NCI-H526 treated with DMSO at 0.1 percent for 48 hours (cell line): ENCODE results near the gene DCTD.

Source experiments
- DNase-seq: peaks from one replicate; lab custom pipeline; 2025; lab: John Stamatoyannopoulos, UW

The DCTD gene

DNA sequence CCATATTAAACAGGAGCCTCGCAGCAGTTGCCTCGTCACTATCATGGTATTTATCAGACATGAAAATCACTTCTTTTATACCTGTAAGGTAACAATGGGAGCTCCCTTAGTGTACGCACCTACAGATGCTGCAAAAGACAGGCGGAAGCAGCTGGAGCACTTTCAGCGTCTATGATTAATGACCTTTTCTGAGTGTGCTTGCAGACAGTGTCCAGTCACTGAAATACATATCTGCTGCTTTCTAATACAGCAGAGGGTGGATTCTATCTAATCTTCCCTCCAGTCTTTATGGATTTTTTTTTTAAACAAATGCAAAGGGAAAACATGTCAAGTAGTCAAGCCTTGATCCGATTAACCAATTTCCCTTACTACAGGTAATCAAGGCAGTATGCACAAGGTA lies 24.1 kb downstream of the DCTD start:
- no peak for DNase-seq

DNA sequence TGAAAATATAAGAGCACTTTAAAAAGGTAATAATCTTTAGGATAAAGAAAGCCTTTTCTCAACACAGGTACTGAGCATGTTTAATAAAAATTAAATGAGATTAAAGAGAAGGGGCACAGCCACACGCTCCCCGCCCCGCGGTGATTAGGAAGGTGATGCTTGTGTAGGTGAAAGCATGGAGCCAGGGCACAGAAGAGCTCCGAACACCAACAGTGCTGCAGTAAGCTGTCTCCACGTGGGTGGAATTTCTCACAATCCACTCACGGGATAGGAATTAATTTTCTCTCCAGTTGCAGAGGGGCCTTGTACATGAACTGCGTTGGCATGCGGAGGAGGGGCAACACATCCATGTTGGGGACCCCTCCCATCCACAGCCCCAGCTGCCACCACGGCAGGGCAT lies 27.0 kb downstream of the DCTD start:
- DNase-seq: no peak

DNA sequence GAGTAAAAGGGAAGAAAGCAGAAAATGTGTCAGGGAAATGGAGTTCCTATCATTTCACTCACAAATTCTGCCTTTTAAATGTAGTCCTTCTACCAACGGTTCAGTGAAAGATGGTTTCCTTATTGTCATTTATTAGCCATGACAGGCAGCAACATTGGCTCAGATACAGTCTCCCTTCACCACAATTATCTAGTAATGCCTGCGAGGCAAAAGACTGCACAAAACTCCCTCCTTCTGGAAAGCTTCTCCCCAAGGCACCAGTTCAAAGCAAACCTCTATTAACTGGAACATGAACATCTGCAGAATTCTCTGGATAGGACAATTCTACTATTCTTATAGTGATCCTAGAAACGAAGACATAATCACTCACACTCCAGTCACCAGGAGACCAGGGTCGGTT lies 28.3 kb downstream of the DCTD start:
- no peak for DNase-seq

DNA sequence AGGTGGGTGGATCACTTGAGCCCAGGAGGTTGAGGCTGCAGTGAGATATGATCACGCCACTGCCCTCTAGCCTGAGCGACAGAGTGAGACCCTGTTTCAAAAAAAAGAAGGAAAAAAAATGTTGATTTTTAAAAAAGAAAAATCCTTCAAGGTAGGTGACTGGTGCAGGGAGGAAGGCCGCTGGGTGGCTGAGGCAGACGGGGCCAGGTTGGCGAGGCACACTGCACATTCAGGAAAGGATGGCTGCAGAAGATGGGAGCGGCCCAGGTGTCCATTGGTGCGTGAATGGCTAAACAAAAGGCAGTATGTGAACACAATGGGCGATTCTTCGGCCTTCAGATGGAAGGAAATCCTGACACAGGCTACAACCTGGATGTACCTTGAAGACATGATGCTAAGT lies 30.4 kb downstream of the DCTD start:
- DNase-seq: no peak

DNA sequence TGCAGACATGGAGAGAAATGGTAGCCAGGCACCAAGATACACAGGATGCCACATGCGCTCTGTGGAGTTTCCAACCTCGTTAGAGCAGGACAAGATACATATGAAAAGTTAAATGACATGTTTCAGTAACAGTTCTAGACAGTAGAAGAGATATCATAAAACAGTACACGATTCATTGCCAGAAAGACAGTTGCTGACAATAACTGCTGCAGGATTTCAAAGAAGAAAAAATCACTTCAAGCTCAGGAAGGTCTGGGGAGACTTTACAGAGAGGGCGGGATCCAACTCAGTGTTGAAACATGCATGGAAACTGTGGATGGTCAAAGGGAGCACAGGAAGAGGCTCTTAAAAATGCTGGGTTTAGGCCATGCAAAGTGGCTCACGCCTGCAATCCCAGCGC lies 31.0 kb downstream of the DCTD start:
- no peak for DNase-seq

DNA sequence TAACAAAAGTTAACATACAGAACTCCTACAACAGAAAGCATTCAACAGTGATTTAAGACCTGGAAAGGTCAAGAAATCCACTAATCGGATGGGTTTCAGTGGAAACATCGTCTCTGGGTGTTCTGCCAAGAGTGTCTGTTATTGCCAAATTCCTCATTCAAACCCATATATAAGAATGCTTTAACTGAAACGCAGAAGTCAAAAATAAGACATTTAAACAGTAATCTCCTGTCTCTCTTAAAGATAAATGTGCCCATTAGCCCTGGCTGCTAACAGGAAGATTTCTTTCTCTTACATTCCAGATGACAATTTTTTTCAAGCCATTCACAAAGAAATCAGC lies 31.5 kb downstream of the DCTD start:
- DNase-seq: no peak

DNA sequence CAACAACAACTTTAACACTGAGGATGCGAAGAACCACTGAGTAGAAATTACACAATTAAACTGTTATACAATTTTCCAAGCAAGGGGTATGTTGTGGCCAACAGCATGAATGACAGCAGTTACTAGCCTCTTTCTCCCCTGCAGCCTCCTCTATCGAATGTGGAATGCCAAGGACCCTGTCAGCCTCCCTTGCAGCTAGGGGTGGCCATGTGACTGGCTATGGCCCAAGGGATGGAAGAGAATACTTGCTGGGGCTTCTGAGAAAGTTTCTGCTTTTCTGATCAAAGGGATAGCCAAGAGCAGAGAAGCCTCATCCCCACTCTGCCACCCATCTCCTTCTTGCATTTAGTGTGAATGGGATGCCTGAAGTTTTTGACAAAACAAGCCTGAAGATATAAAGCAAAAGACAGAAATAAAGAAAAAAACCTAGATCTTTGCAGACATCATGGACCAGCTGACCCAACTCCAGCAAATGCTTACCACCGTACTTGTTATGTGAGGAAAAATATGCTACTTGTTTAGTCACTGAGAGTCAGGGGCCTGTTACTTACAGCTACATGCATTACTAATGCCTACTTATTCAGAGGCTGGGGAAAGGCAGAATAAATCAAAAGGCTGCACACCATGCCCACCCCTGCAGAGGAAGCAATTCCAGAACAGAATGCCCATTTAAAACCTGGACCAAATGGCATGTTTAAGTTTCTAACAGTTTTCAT lies 32.0 kb downstream of the DCTD start:
- DNase-seq: no peak

DNA sequence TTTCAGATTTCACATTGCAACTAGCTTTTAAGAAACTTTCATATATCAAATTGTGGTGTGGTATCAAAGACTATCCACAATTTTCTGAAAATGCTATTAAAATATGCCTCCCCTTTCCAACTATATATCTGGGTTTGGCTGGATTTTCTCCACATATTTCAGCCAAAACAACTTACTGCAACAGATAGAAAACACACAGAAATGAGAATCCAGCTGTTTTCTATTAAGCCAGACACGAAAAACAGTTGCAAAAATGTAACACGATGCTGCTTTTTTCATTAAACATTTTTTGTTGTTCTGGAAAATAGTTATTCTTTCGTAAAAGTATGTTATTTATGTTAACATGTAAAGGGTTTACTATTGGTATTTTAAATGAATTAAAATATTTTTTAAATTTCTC lies 33.1 kb downstream of the DCTD start:
- no peak for DNase-seq

DNA sequence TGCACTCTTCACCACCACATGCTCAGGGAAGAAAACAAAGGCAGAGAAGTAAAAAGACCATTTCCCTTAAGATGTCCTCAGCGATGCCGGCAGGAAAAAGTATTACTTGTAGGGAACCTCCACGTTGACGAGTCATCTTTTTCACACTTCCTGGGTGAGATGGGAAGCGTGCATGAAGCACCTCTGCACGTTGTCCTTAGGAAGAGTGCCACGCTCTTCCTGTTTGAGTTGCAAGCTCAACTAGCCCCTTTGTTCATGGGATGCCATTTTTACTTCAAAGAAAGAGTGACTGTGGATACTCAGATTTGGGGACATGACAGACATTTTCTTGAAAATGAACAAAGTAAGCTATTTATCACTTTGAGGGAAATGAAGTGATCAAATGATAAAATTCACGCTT lies 33.8 kb downstream of the DCTD start:
- DNase-seq: no peak

DNA sequence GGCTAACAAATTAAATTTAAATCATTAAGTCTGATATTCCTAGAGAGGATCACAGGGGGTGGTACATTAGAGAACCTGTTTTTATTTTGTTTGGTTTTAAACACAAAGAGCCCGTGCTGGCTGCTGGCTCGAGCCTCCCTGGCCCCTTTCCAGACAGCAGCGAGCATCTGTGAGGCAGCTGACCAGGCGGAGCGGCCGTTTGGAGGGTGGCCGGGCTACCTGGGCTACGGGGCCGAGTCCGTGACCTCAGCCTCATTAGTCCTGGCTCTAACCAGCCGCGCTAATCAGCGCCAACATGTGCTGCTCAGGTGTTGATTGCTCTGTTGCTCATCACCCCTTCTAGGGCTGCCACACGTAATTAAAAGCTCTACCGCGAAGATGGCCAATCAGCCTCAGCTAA lies 35.3 kb downstream of the DCTD start:
- no peak for DNase-seq

DNA sequence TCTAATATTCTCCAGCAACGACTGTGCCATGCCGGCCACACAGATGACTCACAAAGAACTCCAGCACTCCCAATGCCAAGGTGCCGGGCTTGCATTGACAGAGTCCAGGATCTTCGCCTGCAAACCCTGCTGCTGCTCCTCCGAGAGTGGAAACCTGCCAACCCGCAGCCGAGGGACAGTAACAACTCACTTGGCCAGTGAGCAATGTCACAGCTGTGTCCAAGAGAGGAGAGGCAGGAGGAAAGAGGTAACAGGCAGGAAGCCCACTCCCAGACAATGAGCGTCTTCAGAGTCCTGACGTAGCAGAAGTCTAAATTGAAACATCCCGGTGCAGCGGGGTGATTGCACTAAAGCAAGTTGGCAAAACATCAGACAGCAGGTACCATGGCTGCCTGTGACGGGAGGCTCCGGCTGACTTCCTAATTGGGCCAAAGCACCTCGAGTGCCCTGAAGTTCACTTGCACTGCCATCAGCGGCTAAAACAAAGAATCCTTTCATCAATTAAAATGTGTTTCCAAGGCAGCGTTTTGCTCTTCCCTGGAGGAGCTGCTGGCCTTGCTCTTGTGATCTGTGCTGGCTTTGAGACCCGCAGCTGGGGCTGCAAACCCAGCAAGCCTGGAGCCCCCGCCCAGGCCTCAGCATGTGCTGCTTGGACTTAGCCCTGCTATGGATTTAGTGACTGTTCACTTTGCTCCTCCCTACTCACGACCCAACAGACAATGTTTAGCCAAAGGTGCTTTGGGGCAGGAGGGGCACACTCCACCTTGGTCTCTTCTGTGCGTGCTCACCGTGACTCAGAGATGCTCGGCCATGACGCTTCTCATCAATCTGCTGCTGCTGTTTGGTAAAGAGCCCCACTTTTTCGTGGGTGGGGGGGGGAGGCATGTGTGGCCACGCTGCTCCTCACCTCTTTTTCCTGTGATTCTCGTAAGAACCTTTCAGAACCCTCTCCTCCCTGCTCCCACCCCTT lies 36.5 kb downstream of the DCTD start:
- DNase-seq: no peak

DNA sequence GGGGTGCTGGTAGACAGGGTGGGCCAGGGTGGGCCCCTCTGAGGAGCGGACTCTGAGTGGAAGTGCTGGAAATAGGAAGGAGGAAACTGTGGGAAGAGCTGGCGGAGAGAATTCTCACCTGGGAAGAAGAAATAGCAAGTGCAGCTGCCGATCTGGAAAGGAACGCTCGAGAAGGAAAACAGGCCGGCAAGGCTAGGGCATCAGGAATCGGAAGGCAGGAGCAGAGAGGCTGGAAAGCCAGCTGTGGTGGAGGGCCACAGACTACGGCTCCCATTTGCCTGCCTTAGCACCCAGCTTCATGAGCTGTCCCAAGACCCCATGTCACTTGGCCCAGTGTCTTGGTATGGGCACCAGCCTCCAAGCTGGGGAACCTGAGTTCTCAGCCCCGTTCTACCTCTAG lies 37.3 kb downstream of the DCTD start:
- no peak for DNase-seq

DNA sequence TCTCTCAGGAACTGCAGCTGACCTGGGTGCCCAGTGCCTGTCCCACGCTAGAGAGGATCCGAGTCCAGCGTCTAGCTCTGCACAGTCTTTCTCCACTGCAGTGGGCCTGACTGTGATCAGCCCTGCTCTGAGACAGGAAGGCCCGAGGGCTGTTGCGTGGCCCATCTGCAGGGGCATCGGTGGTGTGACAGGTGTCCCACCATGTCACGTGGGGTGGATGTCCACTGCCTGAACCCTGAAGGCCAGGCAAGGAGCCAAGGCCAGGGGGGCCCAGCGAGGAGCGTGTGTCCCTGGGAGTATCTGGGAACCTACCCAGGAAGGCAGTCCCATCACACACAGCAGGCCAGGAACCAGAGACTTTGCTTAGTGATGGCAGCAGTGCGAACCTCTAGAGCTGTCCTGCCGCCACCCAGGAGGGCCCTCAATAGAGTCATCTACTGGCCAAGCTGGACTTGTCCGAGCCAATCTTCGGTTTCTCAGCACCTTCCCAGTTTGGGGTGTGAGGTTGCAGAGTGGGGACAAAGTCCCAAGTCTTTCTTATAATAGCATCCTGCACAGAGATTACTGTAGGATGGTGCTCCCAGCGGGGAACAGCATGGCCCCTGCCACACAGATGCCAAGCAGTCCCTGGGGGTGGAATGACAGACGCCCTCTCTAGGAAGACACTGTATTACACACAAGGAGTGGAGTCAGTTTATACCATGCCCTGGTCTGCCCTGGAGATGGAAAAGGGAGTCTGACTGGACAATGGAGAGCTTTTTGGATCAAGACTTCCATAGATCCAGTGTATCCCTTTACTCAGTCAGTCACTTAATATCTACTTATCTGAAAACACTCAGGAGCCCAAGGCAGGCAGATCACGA lies 38.3 kb downstream of the DCTD start:
- DNase-seq: no peak

DNA sequence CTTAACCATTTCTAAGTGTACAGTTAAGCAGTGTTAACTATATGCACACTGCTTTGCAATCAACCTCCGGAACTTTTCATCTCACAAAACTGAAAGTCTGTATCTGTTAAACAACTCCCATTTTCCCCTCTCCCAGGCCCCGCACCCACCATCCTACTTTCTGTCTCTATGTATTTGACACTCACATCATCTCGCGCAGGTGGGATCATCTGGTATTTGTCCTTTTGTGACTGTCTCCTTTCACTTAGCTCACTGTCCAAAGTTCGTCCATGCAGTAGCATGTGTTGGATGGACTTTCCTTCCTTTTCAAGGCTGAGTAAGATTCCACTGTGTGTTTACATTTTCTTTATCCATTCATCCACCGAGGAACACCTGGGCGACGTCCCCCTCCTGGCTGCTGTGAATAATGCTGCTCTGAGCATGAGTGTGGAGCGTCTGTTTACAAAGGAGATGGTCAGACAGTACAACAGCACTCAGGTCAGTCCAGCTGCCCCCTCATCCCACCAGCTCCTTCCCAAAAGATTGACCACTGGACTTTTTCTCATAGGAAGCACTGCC lies 39.8 kb downstream of the DCTD start:
- DNase-seq: no peak

DNA sequence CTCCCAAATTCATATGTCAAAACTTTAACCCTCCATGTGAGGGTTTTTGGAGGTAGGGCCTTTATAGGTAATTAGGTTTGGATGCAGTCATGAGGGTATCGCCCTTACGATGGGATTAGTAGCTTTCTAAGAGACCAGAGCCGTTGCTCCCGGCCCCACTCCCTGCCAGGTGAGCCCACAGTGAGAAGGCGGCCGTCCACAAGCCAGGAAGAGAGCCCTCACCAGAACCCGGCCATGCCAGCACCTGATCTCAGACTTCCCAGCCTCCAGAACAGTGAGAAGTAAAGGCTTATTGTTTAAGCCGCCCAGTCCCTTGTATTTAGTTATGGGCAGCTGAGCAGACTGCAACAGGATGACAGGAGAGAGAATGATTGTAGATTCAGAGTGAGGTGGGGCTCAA lies 40.8 kb downstream of the DCTD start:
- DNase-seq: no peak

DNA sequence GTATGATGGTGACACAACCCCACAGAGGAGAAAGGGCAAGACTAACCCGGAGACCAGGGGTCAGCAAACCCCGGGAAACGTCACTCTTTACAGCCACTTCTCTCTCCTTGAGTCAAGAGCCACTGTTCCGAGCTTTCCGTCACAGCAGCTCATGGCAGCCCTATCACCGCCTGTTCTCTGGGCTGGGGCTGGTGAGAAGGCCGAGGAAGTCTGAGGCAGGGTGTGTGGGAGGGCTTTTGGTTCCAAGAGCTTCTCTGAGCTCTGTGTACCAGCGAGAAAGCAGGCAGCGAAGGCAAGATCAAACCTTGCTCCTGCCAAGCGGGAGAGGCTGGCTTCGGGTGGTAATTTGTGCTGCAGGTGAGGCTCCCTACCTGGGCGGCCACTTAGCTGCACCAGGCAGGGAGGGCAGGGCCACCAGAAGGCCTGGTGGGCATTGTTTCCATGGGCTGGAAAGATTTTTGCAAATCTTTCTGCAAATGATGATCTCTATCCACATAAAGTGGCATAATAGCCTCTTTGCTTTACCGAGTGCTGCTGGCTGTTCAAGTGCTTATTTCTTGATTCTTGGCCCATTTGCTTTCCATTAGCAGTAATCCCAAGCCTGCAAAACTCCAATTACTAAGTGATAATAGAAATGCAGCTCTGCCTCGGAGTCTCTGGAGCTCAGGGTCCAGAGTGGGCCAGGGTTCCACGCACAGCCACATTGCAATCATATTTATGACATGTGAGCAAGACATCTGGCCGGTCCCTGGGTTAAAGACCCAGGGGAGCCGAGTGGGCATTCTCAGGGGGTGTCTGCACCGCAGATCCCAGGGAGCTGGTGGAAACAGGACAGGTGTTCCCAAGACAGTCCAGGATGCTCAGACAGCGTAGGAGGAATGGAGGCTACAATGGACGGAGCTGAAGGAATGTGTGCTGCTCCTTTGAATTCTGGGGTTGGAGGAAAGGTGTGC lies 41.5 kb downstream of the DCTD start:
- DNase-seq: no peak

DNA sequence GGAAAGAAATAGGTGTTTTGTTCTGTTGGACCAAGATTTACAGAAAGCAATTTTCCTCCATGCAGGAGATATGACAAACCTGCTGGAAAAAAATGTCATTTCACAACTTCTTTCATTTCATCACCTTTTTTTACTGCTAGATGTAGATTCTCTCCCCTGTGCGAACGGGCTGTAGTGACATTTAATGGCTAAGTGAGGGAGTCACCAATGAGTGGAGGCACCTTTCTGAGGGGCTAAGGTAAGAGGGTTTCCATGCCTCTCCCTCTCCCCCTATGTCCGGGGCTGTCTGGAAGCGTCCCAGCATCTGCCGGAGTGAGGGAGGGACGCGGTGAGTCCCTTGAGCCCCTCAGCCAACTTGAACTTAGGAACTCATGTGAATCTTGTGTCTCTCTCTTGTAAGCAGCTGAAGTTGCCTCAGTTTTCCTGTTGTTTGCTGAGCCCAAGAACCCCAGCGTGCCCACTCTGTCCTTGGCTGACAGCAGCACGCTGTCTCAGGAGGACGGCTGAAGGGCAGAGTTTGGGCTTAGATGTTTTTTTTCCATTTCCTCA lies 42.3 kb downstream of the DCTD start:
- DNase-seq: no peak

DNA sequence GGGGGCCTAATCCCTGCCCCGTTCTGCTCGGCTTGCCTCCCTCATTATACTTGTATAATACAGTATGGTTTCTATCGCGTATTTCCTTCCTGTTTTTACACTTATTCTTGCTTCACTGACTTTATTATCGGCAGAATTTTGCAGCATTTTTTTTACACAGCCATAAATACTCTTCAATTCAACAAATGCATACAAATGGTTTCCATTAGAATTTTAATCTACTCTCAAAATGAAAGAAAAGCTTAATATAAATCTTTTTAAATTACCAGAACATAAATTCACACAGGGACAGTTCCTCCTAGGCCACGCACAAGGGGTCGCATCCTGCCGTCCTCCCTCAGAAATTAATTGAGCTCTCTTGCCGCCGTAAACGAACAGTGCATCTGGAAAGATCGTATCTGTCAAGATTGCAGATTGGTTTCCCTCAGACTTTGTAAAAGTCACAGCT lies 42.9 kb downstream of the DCTD start:
- no peak for DNase-seq

DNA sequence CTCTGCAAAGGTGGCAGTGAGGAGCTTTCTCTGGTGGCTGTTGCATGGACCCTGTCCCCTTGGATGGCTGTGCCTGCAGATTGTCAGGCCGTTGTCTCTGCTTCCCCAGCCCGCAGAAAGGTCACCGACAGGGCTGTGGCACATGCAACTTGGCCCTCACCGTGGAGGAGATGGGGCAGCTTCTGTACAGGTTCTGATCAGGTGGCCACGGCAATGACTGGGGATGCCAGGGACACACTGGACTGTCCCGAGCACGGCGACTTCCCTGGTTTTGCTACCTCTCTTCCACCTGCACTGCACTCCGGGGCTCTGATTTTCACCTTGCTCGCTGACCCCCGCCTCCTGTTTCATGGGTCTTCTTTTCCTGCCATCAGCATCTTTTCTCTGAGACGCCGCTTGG lies 43.5 kb downstream of the DCTD start:
- DNase-seq: no peak

DNA sequence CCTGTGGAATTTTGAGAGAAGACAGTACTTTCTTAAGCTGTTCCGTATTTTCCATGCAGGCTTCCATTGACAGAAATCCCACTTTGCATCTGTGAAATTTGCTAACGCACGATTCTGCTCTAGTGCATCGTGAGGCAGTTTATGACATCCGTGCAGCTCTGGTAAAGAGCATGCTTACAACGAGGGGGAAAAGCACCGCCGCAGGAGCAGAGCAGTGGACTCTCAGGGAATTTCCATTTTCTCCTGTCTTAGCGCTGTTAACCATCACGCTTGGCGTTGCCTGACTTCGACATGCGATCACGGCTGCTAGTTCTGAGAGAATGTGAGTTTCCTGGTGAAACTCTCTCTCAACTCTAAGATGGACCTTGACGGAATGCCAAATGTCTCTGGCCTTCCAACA lies 43.9 kb downstream of the DCTD start:
- no peak for DNase-seq

DNA sequence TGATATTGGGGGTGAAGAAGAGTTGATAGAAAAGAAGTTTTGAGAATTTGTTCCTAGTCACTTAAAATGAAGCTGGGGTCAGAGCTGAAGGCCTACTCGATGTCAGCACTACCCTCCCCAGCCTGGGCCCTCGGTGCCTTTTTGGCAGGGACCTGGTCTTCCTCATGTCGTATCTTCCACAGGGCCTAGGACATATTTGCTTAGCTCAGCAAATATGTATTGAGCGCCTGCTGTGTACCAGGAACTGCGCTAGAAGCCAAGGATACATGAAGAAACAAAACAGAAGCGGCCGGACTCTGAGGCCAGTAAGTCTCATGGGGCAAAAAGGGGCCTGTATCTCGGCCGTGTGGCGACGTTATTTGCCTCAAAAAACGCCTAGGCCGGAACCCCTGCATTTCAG lies 44.3 kb downstream of the DCTD start:
- DNase-seq: no peak
